CD8-positive, alpha-beta memory T cell (primary cell): Measurements from ENCODE around the gene RHBDF2. TPM values are rescaled to one million over a fixed set of nuclear protein-coding genes. Genes with fewer than 3 reads are reported as not detected.
A peak's percentile ranks its signal among the peaks of the same experiment; 100 is the strongest.

Experiments
- CTCF ChIA-PET: fragments of 350-600 bp; sonication (Branson Sonifier 250); formaldehyde crosslinking; loops from one replicate; lab custom pipeline; 2021; ENCODE audit warnings: antibody characterized with exemption; lab: Charles Lee
- POLR2A ChIA-PET: fragments of 350-600 bp; sonication (Branson Sonifier 250); formaldehyde crosslinking; loops from one replicate; lab custom pipeline; 2021; ENCODE audit warnings: antibody characterized with exemption; lab: Charles Lee
- DNase-seq, 5 donors: peaks; one replicate each; pipeline versions ENCODE4 v3.0.0 to v3.0.0-alpha.2; 2020 to 2022; ENCODE audit warnings: mixed read lengths in 1 of 5
- H3K27ac ChIP-seq: one replicate; pipeline ENCODE4 v1.7.0; 2013; ENCODE audit warnings: low read depth, mild to moderate bottlenecking, low read length, moderate library complexity
- H3K27me3 ChIP-seq: 2 replicates; pipeline ENCODE4 v1.7.0; 2013; ENCODE audit warnings: low read length, mild to moderate bottlenecking; ENCODE audit not compliant: insufficient read depth, poor library complexity, severe bottlenecking
- H3K36me3 ChIP-seq: 2 replicates; pipeline ENCODE4 v1.7.0; 2013; ENCODE audit warnings: mild to moderate bottlenecking, low read length, moderate library complexity; ENCODE audit not compliant: insufficient read depth
- H3K4me1 ChIP-seq: 2 replicates; pipeline ENCODE4 v1.7.0; 2013; ENCODE audit warnings: mild to moderate bottlenecking, low read length, moderate library complexity; ENCODE audit not compliant: insufficient read depth
- H3K4me3 ChIP-seq: 2 replicates; pipeline ENCODE4 v1.7.0; 2013; ENCODE audit warnings: mild to moderate bottlenecking, low read length
- H3K9me3 ChIP-seq: 2 replicates; pipeline ENCODE4 v1.7.0; 2013; ENCODE audit warnings: mild to moderate bottlenecking, low read length
- H3K27ac Mint-ChIP-seq, 8 donors: one replicate each; pipeline ENCODE4 v1.8.0; 2020 to 2021; ENCODE audit warnings: mixed read lengths in 8 of 8, mild to moderate bottlenecking in 6 of 8, inconsistent platforms in 3 of 8, moderate library complexity in 3 of 8
- H3K27me3 Mint-ChIP-seq, 2 donors: one replicate each; pipeline ENCODE4 v1.8.0; 2020 to 2021; ENCODE audit warnings: mixed read lengths in 2 of 2, mild to moderate bottlenecking in 1 of 2, moderate library complexity in 1 of 2
- H3K36me3 Mint-ChIP-seq, 3 donors: one replicate each; pipeline ENCODE4 v1.8.0; 2020 to 2021; ENCODE audit warnings: mixed read lengths in 3 of 3, inconsistent platforms in 1 of 3, mild to moderate bottlenecking in 1 of 3
- H3K4me1 Mint-ChIP-seq, 3 donors: one replicate each; pipeline ENCODE4 v1.8.0; 2020 to 2021; ENCODE audit warnings: mixed read lengths in 3 of 3, inconsistent platforms in 1 of 3, mild to moderate bottlenecking in 1 of 3
- H3K4me3 Mint-ChIP-seq, 7 donors: one replicate each; pipeline ENCODE4 v1.8.0; 2020 to 2021; ENCODE audit warnings: mixed read lengths in 7 of 7, mild to moderate bottlenecking in 6 of 7, moderate library complexity in 4 of 7, inconsistent platforms in 2 of 7
- H3K9me3 Mint-ChIP-seq, 5 donors: one replicate each; pipeline ENCODE4 v1.8.0; 2020 to 2022; ENCODE audit warnings: mixed read lengths in 5 of 5, mild to moderate bottlenecking in 3 of 5, moderate library complexity in 2 of 5, inconsistent platforms in 1 of 5
- polyA plus RNA-seq: library from polyadenylated mRNA; unstranded; fragments of 300-500 nt; fragmentation: Illumina TruSeq; gene quantifications from one replicate; pipeline ENCODE4 v1.2.3, GENCODE V29; 2021
- total RNA-seq, 2 experiments: library from RNA; stranded (reverse); gene quantifications; one replicate each; pipeline ENCODE4 v1.2.3, GENCODE V29; 2021

Gene RHBDF2
- total and polyA plus RNA-seq, 3 experiments from 2014 or later, result 38.2 to 42.5 (median 38.4) TPM

DNA sequence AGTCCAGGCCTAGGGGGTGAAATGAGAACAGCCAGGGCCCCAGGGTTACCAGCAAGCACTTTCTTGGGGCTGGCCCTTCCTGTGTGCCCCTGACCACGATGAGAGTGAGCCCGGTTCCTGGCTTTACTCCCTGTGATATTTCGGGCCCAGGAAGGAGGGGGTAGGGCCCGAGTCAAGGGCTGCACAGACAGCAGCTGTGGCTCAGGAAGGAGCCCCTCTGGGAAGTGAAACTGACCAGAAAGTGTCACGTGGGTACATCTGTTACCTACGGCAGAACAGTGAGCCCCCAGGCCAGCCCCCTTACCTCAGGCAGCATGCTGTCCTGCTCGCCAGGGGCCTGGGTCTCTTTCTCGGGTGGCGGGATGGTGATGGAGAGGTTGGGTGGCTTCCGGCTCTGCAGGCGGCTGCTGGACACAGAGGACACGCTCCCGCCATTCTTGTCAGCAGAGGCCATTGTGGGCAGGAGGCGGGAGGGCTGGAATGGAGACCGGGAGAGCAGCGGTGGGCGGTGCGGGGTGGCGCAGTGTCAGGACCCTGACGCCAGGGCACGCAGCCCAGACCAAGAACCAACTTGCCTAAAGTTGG lies 20.1 kb downstream of the RHBDF2 start:
- Mint-ChIP-seq H3K4me1 (peaks cover 4 to 12% (median 9%) of the 10 kb centered on the region in 3 donors), H3K27me3 (no peaks in the 10 kb centered on the region), H3K36me3 (peaks cover 4 to 57% (median 9%) of the 10 kb centered on the region in 3 donors), H3K4me3 (no peak overlapping the region), H3K9me3 (no peaks in the 10 kb centered on the region), H3K27ac (peak overlapping the region in 1 of 8 donors; percentile 85)
- Histone ChIP-seq H3K36me3 (no peaks in the 10 kb centered on the region), H3K9me3 (no peaks in the 10 kb centered on the region), H3K27ac (no peak overlapping the region), H3K27me3 (no peaks in the 10 kb centered on the region), H3K4me3 (no peak overlapping the region), H3K4me1 (no peaks in the 10 kb centered on the region)
- ChIA-PET POLR2A (interaction anchor here (1.3 kb wide), 1 partner anchor 12 kb away, joined by 4 read pairs; no protein-coding TSS in a partner anchor), CTCF (interaction anchor here (2.1 kb wide), 1 partner anchor 46 kb away, joined by 6 read pairs; no protein-coding TSS in a partner anchor)
- DNase-seq, result no peak

DNA sequence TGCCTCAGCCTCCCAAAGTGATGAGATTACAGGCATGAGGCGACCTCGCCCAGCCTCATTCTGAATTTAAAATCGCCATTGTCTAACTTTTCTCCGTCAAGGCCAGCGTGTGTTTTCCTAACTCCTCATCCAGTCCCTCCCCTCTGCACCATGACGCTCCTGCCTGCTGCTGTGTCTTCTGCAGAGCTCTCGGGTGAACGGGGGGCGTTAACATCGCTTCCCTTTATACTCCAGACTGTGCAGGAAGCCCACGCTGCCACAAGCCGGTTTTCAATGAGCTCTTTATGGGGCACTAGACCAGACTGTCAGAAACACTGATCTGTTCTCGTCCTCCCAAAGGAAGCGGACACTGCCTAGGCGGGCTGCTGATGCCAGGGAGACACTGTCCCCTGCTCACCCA lies 20.6 kb downstream of the RHBDF2 start:
- no peaks in the 10 kb centered on the region for H3K4me1 ChIP-seq

GRCh38 chr17:76479515-76480060 lies 21.6 kb downstream of the RHBDF2 start:
- Mint-ChIP-seq H3K36me3 (peaks cover 4 to 65% (median 9%) of the 10 kb centered on the region in 3 donors), H3K27ac (no peak overlapping the region), H3K9me3 (no peaks in the 10 kb centered on the region), H3K4me1 (peaks cover 4 to 8% (median 7%) of the 10 kb centered on the region in 3 donors), H3K4me3 (no peak overlapping the region), H3K27me3 (no peaks in the 10 kb centered on the region)
- Histone ChIP-seq H3K27ac (no peak overlapping the region), H3K36me3 (peaks cover 5% of the 10 kb centered on the region), H3K4me3 (no peak overlapping the region), H3K9me3 (no peaks in the 10 kb centered on the region), H3K4me1 (no peaks in the 10 kb centered on the region), H3K27me3 (no peaks in the 10 kb centered on the region)
- no peak for DNase-seq
- ChIA-PET POLR2A (interaction anchor here (1.3 kb wide), 1 partner anchor 13 kb away, joined by 4 read pairs; no protein-coding TSS in a partner anchor), CTCF (interaction anchor here (1.6 to 2.1 kb wide), 2 partner anchors 22 to 45 kb away, joined by 5 to 6 read pairs; no protein-coding TSS in a partner anchor)

More for the DNA sequence above, 20.6 kb downstream of the RHBDF2 start:
- POLR2A ChIA-PET, result interaction anchor here (1.3 kb wide), 1 partner anchor 12 kb away, joined by 4 read pairs; no protein-coding TSS in a partner anchor
- CTCF ChIA-PET, result interaction anchor here (1.6 to 2.1 kb wide), 2 partner anchors 21 to 46 kb away, joined by 5 to 6 read pairs; no protein-coding TSS in a partner anchor
- Mint-ChIP-seq H3K27me3 (no peaks in the 10 kb centered on the region), H3K27ac (peak overlapping the region in 5 of 8 donors; percentile 24 to 90 (median 78)), H3K4me3 (peak overlapping the region in 1 of 7 donors; percentile 40), H3K36me3 (peaks cover 4 to 59% (median 9%) of the 10 kb centered on the region in 3 donors), H3K4me1 (peaks cover 4 to 10% (median 8%) of the 10 kb centered on the region in 3 donors), H3K9me3 (no peaks in the 10 kb centered on the region)
- no peaks in the 10 kb centered on the region for H3K27me3 ChIP-seq
- H3K36me3 ChIP-seq, result no peaks in the 10 kb centered on the region
- no peak overlapping the region for H3K4me3 ChIP-seq
- no peaks in the 10 kb centered on the region for H3K9me3 ChIP-seq
- H3K27ac ChIP-seq, result no peak overlapping the region
- DNase-seq, result peak in 1 of 5 donors; percentile 25

DNA sequence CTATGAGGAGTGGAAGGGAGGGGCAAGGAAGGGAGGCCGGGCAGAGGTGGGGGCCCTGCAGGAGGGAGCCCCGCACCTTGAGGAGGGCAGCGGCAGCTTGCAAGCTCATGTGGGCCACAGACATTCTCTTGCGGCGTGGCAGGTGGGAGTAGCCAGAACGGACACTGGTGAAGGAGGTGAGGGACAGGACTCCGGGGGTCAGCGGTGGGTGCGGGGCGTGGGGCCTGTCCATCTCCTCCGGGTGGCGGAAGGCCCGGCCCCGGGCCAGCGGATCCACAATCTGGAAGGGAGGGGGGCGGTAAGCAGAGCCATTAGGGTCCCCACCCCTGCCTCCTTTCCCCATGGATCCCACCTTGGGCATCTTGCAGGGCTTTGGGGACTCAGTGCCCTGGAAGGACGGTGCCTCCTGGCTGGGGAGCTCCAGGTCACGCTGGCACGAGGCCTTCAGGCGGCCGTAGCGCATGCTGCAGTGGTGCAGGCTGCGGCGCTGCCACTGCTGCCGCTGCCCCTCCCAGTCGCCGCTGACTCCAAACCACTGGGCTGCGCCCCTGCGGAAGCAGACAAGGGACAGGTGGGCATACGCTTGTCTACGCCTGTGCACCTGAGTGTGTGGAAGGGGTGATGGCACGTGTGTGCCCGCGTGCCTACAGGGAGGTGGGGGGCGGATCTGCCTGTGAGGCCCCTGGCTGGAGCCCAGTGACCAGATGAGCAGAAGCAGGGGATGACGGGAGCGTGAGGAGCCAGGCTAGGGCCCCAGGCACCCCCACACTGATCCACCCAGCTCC lies 22.3 kb downstream of the RHBDF2 start:
- Histone ChIP-seq H3K36me3 (peaks cover 7% of the 10 kb centered on the region), H3K4me3 (no peak overlapping the region), H3K27ac (no peak overlapping the region), H3K4me1 (no peaks in the 10 kb centered on the region), H3K9me3 (no peaks in the 10 kb centered on the region), H3K27me3 (no peaks in the 10 kb centered on the region)
- no peak overlapping the region for H3K4me3 Mint-ChIP-seq
- H3K27me3 Mint-ChIP-seq, result no peaks in the 10 kb centered on the region
- CTCF ChIA-PET, result interaction anchor here (1.6 to 3.3 kb wide), 2 partner anchors 12 to 23 kb away, joined by 5 to 14 read pairs; partner anchors contain the start of gene AANAT
- peaks cover 0 to 67% (median 6%) of the 10 kb centered on the region in 3 donors for H3K36me3 Mint-ChIP-seq
- POLR2A ChIA-PET, result no interaction called here
- H3K4me1 Mint-ChIP-seq, result peaks cover 4 to 7% (median 4%) of the 10 kb centered on the region in 3 donors
- no peak for DNase-seq
- H3K9me3 Mint-ChIP-seq, result no peaks in the 10 kb centered on the region
- no peak overlapping the region for H3K27ac Mint-ChIP-seq

DNA sequence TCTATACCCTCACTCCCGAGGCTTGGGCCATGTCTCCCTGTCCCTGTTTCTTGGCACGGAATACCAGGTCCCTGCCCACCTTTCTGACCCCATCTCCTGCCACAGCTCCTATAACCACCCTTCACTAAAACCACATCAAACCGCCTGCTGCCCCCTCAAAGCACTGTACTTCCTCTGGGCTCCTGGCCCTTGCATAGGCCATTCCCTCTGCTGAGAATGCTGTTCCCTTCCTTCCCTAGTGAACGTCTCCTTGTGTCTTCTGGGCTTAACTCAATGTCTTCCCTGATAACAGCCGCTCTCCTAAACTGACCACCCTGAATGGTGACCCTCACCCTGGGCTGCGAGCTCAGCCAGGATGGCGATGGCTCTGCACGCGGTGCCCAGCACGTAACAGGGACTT lies 23.1 kb downstream of the RHBDF2 start:
- Mint-ChIP-seq H3K27me3 (no peaks in the 10 kb centered on the region), H3K4me1 (peaks cover 4 to 7% (median 4%) of the 10 kb centered on the region in 3 donors), H3K4me3 (peak overlapping the region in 1 of 7 donors; percentile 77), H3K27ac (peak overlapping the region in 2 of 8 donors; percentile 37 to 58), H3K9me3 (no peaks in the 10 kb centered on the region), H3K36me3 (peaks cover 0 to 74% (median 6%) of the 10 kb centered on the region in 3 donors)
- CTCF ChIA-PET, result interaction anchor here (3.3 kb wide), 1 partner anchor 11 kb away, joined by 14 read pairs; the partner anchor contains the start of gene AANAT
- POLR2A ChIA-PET, result interaction anchor here (1.1 kb wide), 1 partner anchor 23 kb away, joined by 3 read pairs; the partner anchor contains the start of gene RHBDF2
- no peaks in the 10 kb centered on the region for H3K4me1 ChIP-seq
- no peaks in the 10 kb centered on the region for H3K27me3 ChIP-seq
- no peak for DNase-seq
- no peak overlapping the region for H3K27ac ChIP-seq
- no peaks in the 10 kb centered on the region for H3K9me3 ChIP-seq
- H3K4me3 ChIP-seq, result no peak overlapping the region
- H3K36me3 ChIP-seq, result peaks cover 7% of the 10 kb centered on the region

DNA sequence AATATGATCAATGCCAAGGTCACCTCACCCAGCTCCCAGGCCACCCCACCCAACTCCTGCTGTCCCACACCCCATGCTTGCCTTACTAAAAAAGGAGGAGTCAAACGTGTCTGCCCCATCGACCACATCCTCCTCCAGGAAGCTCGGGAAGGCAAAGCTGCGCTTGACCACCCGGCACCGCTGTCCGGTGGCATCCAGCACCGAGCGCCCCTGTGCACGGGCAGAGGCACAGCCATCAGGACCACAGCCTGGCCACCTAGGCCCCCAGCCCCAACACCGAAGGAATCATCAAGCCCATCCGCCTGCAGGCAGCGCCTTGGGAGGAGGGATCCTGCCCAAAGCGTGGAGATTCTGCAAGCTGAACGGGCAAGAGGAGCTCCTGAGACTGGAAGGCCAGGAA lies 23.6 kb downstream of the RHBDF2 start:
- Mint-ChIP-seq H3K9me3 (no peaks in the 10 kb centered on the region), H3K36me3 (peaks cover 0 to 77% (median 6%) of the 10 kb centered on the region in 3 donors), H3K4me1 (peaks cover 4 to 7% (median 4%) of the 10 kb centered on the region in 3 donors), H3K4me3 (no peak overlapping the region), H3K27me3 (no peaks in the 10 kb centered on the region), H3K27ac (peak overlapping the region in 1 of 8 donors; percentile 10)
- H3K27me3 ChIP-seq, result no peaks in the 10 kb centered on the region
- ChIA-PET CTCF (interaction anchor here (0.6 to 3.3 kb wide), 3 partner anchors 11 to 35 kb away, joined by 3 to 14 read pairs (median 3); partner anchors contain the start of gene AANAT), POLR2A (interaction anchor here (1.1 kb wide), 1 partner anchor 24 kb away, joined by 3 read pairs; the partner anchor contains the start of gene RHBDF2)
- no peaks in the 10 kb centered on the region for H3K4me1 ChIP-seq
- H3K9me3 ChIP-seq, result no peaks in the 10 kb centered on the region
- no peak overlapping the region for H3K4me3 ChIP-seq
- H3K27ac ChIP-seq, result no peak overlapping the region
- no peak for DNase-seq
- H3K36me3 ChIP-seq, result peaks cover 7% of the 10 kb centered on the region

DNA sequence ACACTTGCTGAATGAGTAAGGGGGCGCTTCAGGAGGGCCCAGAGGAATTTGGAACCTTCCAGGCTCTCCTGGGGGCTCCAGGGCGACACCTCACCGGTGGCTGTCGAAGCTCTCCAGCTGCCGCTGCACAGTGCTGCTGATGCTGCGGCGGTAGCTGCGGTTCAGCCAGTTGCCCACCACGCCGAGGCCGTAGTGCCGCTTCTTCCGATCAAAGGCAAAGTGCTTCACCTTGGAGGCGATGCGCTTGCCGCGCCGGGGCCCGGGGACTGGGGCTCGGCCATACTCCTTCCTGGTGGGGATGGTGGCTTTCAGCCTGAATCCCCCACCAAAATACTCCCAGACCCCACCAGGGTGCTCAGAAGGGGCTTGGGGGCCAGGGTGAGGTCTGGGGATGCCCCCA lies 24.5 kb downstream of the RHBDF2 start:
- no peaks in the 10 kb centered on the region for H3K27me3 Mint-ChIP-seq
- peaks cover 0 to 4% (median 0%) of the 10 kb centered on the region in 3 donors for H3K4me1 Mint-ChIP-seq
- H3K27ac Mint-ChIP-seq, result no peak overlapping the region
- H3K9me3 ChIP-seq, result no peaks in the 10 kb centered on the region
- CTCF ChIA-PET, result interaction anchor here (1.0 to 3.3 kb wide), 4 partner anchors 10 to 46 kb away, joined by 3 to 14 read pairs (median 3); partner anchors contain the start of genes AANAT and RHBDF2
- POLR2A ChIA-PET, result no interaction called here
- no peak overlapping the region for H3K4me3 Mint-ChIP-seq
- H3K27me3 ChIP-seq, result no peaks in the 10 kb centered on the region
- DNase-seq, result no peak
- H3K4me3 ChIP-seq, result no peak overlapping the region
- H3K27ac ChIP-seq, result no peak overlapping the region
- H3K36me3 ChIP-seq, result peaks cover 7% of the 10 kb centered on the region
- no peaks in the 10 kb centered on the region for H3K4me1 ChIP-seq
- no peaks in the 10 kb centered on the region for H3K9me3 Mint-ChIP-seq
- H3K36me3 Mint-ChIP-seq, result peaks cover 0 to 82% (median 4%) of the 10 kb centered on the region in 3 donors
